Activated CD4-positive, alpha-beta T cell treated with anti-CD3 and anti-CD28 coated beads for 36 hours (primary cell): ENCODE measurements around the gene RTP2. TPM values are rescaled to one million over a fixed set of nuclear protein-coding genes. Genes with fewer than 3 reads are reported as not detected.

Experiments
- ATAC-seq: fragments of 200-7000 bp; cut with Tn5 transposase; one replicate; pipeline ENCODE4 v1.10.0; 2021; ENCODE audit warnings: mild to moderate bottlenecking, moderate library complexity
- CTCF ChIA-PET: fragments of 350-600 bp; sonication (Branson Sonifier 250); formaldehyde crosslinking; loops from one replicate; lab custom pipeline; 2021; ENCODE audit warnings: antibody characterized with exemption; lab: Charles Lee
- POLR2A ChIA-PET: fragments of 350-600 bp; sonication (Branson Sonifier 250); formaldehyde crosslinking; loops from one replicate; lab custom pipeline; 2021; ENCODE audit warnings: antibody characterized with exemption, inconsistent platforms; lab: Charles Lee
- DNase-seq: peaks from one replicate; pipeline ENCODE4 v3.0.0-alpha.2; 2020
- H3K27ac Mint-ChIP-seq: one replicate; pipeline ENCODE4 v1.8.0; 2021; ENCODE audit warnings: mixed read lengths
- H3K27me3 Mint-ChIP-seq: one replicate; pipeline ENCODE4 v1.8.0; 2021; ENCODE audit warnings: mixed read lengths
- H3K36me3 Mint-ChIP-seq: one replicate; pipeline ENCODE4 v1.8.0; 2021; ENCODE audit warnings: low read depth, mixed read lengths
- H3K4me1 Mint-ChIP-seq: one replicate; pipeline ENCODE4 v1.8.0; 2021; ENCODE audit warnings: mixed read lengths
- H3K4me3 Mint-ChIP-seq: one replicate; pipeline ENCODE4 v1.8.0; 2021; ENCODE audit warnings: mild to moderate bottlenecking, moderate library complexity, mixed read lengths
- H3K9me3 Mint-ChIP-seq: one replicate; pipeline ENCODE4 v1.8.0; 2021; ENCODE audit warnings: low read depth, mixed read lengths
- intact Hi-C, 2 experiments: fragments of 100-400 bp; cut with DNase I in 1 of 2; cut with micrococcal nuclease in 1 of 2; formaldehyde crosslinking; loops; one replicate each; pipeline versions ENCODE4 v1.14.2 to v1.15.1; 2022 to 2024; cut with DNase I, micrococcal nuclease
- total RNA-seq, 2 experiments: library from RNA; stranded (reverse); gene quantifications; one replicate each; pipeline ENCODE4 v1.2.3, GENCODE V29; 2021

The RTP2 gene, protein sequence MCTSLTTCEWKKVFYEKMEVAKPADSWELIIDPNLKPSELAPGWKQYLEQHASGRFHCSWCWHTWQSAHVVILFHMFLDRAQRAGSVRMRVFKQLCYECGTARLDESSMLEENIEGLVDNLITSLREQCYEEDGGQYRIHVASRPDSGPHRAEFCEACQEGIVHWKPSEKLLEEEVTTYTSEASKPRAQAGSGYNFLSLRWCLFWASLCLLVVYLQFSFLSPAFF
- total RNA-seq: not detected

DNA sequence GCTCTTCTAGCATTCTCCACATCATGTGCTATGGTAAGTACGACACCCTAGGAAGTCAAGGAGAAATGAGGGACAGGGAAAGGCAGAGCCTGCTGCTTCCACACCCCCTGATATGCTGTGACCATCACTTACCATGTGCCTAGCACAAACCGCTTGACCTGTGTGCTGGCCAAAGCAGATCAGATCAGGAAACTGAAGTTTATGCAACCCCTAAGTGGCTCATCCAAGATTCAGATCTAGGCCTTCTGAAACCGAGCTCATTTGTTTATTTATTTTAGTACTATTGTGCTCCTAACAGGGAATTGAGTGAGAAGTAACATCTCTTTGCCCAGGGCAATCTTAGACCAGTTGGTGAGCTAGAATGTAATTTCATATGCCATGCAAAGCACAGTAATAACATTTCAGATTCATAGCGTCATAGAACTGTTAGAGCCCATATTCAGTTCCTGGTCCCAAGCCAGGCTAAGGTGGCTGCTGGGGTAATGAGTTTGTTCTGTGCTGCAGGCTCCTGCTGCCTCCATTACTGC lies at the start of gene RTP2:
Gene RTP2, minus strand, starts transcription at position 51 of the 527 bp plus-strand sequence. CDS start 429 bp downstream, outside the sequence.
- no peaks in the 10 kb centered on the region for H3K4me1 Mint-ChIP-seq
- POLR2A ChIA-PET: no interaction called here
- ATAC-seq (no peak), DNase-seq (no peak)
- no peaks in the 10 kb centered on the region for H3K9me3 Mint-ChIP-seq
- CTCF ChIA-PET: interaction anchor here (0.5 to 4.8 kb wide), 6 partner anchors 12 to 384 kb away, joined by 4 to 30 read pairs (median 8); no protein-coding TSS in a partner anchor
- intact Hi-C loops: no loop called here
- H3K36me3 Mint-ChIP-seq: no peaks in the 10 kb centered on the region
- H3K27ac Mint-ChIP-seq: no peak within 1 kb of the TSS
- H3K27me3 Mint-ChIP-seq: no peaks in the 10 kb centered on the region
- H3K4me3 Mint-ChIP-seq: no peak within 1 kb of the TSS

DNA sequence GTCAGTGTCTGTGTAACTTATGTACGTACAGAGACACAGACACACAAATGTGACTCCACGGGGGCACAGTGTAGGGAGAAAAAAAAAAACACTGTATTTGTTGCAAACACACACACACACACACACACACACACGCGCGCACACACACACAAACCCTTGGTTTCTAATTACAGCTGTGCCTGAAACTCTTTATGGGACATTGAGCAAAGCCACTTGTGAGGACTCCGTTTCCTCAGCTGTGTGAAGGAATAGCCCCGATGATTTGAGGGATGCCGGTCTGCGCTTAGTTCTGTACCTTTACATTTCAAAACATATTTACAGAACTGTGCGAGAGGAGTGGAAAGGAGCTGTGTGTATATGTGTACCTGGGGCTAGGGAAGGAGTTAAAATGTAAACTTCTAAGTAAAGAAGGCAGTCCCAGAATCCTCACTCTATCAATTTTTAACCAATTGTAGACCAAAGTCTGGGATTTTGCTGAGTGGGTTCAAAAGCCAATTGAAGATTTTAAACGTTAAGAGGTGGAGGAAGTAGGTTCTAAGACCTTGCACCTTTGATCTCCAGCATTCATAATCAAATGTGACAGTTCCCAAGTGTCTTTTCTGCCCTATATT lies 48.3 kb upstream of the RTP2 start:
- H3K4me3 Mint-ChIP-seq: no peak overlapping the region
- no peaks in the 10 kb centered on the region for H3K36me3 Mint-ChIP-seq
- CTCF ChIA-PET: interaction anchor here (0.7 to 5.9 kb wide), 7 partner anchors 11 to 1292 kb away, joined by 3 to 56 read pairs (median 5); no protein-coding TSS in a partner anchor
- intact Hi-C loops: no loop called here
- peaks cover 54% of the 10 kb centered on the region for H3K4me1 Mint-ChIP-seq
- no peak for ATAC-seq
- H3K27ac Mint-ChIP-seq: peak overlapping the region; percentile 2
- no peaks in the 10 kb centered on the region for H3K9me3 Mint-ChIP-seq
- POLR2A ChIA-PET: no interaction called here
- no peak for DNase-seq
- H3K27me3 Mint-ChIP-seq: peaks cover 2% of the 10 kb centered on the region

DNA sequence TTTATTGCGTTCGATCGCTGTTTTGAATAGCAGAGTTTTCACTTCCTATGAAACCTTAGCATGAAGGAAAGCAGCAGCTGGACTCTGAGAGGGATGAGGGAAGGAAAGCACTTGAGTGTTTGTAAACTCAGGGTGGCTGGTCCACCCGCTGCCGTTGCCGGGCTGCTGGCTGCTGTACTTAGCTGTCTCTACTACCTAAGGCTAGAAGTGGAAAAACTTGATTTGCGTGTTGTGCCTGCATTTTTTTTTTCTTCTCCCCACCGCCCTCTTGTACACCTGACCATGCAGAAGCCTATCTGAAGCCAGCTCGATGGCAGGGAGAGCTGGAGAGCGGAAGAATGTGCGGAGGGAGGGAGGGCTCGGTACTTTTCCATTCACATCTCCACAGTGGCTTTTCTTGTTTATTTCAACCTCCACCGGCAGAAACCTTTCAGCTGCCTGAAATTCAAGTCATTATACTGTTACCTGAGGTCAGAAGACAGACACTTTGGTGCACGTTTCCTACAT lies 47.7 kb upstream of the RTP2 start:
- H3K36me3 Mint-ChIP-seq: no peaks in the 10 kb centered on the region
- no peak for DNase-seq
- POLR2A ChIA-PET: no interaction called here
- CTCF ChIA-PET: interaction anchor here (0.6 to 5.9 kb wide), 12 partner anchors 10 to 1570 kb away, joined by 3 to 56 read pairs (median 4); no protein-coding TSS in a partner anchor
- no peak for ATAC-seq
- peak overlapping the region; percentile 2 for H3K27ac Mint-ChIP-seq
- intact Hi-C loops: no loop called here
- peaks cover 56% of the 10 kb centered on the region for H3K4me1 Mint-ChIP-seq
- no peaks in the 10 kb centered on the region for H3K9me3 Mint-ChIP-seq
- H3K4me3 Mint-ChIP-seq: no peak overlapping the region
- H3K27me3 Mint-ChIP-seq: peaks cover 2% of the 10 kb centered on the region

DNA sequence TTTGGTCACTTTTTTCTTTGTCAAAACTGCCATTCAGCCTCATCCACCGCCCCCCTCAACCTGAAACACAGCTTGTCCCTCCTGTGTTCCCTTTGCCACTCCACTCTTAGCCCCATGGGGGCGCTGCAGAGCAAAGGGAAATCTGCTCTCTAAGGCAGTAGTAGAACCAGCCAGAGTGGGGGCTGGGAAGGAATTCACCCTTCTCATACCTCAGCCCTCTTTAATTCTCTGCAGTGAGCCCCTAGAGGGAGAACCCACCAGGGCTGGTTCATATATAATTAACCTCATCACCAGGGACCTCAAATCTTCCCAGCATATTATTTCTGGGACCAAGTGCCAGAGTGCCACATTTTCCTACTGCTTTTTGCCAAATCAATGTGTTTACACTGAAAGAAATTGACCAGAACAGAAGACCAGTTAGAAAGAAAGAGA lies 45.7 kb upstream of the RTP2 start:
- Mint-ChIP-seq H3K27me3 (peaks cover 2% of the 10 kb centered on the region), H3K4me1 (peaks cover 56% of the 10 kb centered on the region), H3K4me3 (peak overlapping the region; percentile 91), H3K9me3 (no peaks in the 10 kb centered on the region), H3K36me3 (peaks cover 12% of the 10 kb centered on the region), H3K27ac (peak overlapping the region; percentile 99)
- intact Hi-C loops: loop anchor here (1.0 to 10.0 kb wide), 6 partner anchors 29 to 937 kb away; no protein-coding TSS in a partner anchor
- ChIA-PET CTCF (interaction anchor here (0.5 to 5.9 kb wide), 33 partner anchors 8 to 1383 kb away, joined by 3 to 56 read pairs (median 4); no protein-coding TSS in a partner anchor), POLR2A (interaction anchor here (0.5 to 1.6 kb wide), 5 partner anchors 9 to 593 kb away, joined by 3 to 6 read pairs (median 4); no protein-coding TSS in a partner anchor)
- peak; percentile 51 for ATAC-seq
- DNase-seq: peak; percentile 95

DNA sequence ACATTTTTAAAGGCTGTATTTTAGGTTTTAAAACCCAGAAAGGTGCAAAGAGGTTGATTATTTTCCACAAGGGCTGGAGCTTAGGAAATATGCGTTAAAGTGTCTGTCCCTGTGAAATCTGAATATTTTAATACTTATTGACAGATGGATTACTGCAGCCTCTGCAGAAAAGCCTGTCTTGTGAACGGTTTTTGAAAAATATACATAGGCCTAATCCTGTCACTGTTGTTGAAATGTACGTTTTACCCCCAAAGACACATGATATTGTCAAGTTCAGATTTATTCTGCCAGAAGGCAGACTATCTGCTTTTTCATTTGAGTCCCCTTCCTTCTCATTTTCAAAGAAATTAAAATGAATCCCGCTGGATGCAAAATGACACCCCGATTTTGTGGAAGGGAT lies 45.1 kb upstream of the RTP2 start:
- Mint-ChIP-seq H3K27ac (peak overlapping the region; percentile 99), H3K4me1 (peaks cover 59% of the 10 kb centered on the region), H3K9me3 (no peaks in the 10 kb centered on the region), H3K4me3 (peak overlapping the region; percentile 91), H3K36me3 (peaks cover 12% of the 10 kb centered on the region), H3K27me3 (peaks cover 2% of the 10 kb centered on the region)
- POLR2A ChIA-PET: interaction anchor here (0.5 to 2.5 kb wide), 15 partner anchors 9 to 1209 kb away, joined by 3 to 24 read pairs (median 4); partner anchors contain the start of gene LPP
- intact Hi-C loops: loop anchor here (1.0 to 10.0 kb wide), 6 partner anchors 60 to 937 kb away; no protein-coding TSS in a partner anchor
- ATAC-seq (no peak), DNase-seq (no peak)
- CTCF ChIA-PET: interaction anchor here (0.6 to 5.9 kb wide), 40 partner anchors 9 to 1383 kb away, joined by 3 to 56 read pairs (median 4); no protein-coding TSS in a partner anchor

DNA sequence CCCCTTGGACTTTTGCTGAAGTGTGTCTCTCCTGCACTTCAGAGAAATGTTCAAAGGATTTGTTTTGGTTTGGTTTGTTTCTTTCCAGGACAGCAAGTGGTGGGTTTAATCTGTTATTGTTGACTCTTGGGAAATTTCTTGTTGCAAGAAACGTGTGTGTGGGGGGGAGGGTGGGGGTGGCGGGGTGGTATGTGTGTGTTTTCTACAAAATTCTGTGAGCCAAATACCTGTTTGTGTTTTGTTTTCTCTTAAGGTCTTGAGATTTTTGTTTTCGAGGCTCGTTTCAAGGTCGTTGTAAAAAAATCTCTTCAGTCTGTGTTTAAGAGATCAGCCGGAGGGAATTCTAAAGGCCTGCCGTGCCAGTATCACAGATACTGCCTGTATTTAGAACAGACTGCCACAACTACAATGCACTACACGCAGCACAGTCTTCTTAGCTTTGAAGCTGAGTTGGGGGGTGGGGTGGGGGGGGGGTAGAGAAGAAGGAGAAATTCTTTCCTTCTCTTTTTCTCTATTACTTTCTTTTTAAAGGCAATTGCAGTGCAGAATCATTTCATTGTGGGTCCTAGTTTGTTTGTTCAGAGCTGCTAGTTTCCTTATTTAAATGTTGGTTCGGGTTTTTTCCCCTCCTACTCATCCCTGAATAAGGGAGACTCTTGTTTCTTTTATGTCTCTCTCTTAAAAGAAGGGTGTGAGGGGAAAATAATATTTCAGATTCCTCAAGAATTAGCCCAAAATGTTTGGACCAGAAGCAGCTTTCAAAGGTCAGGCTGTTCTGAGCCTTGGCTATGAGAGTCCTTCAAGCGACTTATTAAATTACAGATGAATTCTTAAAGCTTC lies 44.3 kb upstream of the RTP2 start:
- peaks cover 12% of the 10 kb centered on the region for H3K36me3 Mint-ChIP-seq
- H3K27ac Mint-ChIP-seq: peak overlapping the region; percentile 99
- ATAC-seq (peak; percentile 23), DNase-seq (peak; percentile 36)
- CTCF ChIA-PET: interaction anchor here (0.6 to 5.9 kb wide), 39 partner anchors 8 to 1295 kb away, joined by 3 to 56 read pairs (median 4); no protein-coding TSS in a partner anchor
- peaks cover 68% of the 10 kb centered on the region for H3K4me1 Mint-ChIP-seq
- H3K27me3 Mint-ChIP-seq: peaks cover 2% of the 10 kb centered on the region
- peak overlapping the region; percentile 91 for H3K4me3 Mint-ChIP-seq
- intact Hi-C loops: loop anchor here (1.0 to 10.0 kb wide), 7 partner anchors 61 to 938 kb away; no protein-coding TSS in a partner anchor
- POLR2A ChIA-PET: interaction anchor here (0.5 to 2.5 kb wide), 20 partner anchors 9 to 1209 kb away, joined by 3 to 24 read pairs (median 4); partner anchors contain the start of gene LPP
- H3K9me3 Mint-ChIP-seq: no peaks in the 10 kb centered on the region

DNA sequence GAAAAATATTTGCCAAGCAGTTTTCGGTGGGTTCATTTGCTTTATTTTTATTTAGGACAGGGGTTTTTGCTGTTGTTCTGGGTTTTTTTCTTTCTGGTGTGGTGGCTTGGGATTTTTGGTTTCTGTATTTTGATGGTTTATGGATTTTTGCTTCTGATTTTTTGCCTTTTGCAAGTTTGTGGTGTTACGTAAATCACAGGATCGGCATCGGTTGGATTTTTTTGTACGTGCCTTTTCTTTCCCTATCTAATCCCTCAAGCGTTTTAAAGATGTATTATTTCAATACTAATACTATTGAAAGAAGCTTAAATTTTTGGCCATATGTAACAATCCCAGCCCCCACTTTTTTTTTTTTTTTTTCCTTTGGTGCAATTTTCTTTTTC lies 43.7 kb upstream of the RTP2 start:
- Mint-ChIP-seq H3K27me3 (peaks cover 2% of the 10 kb centered on the region), H3K4me1 (peaks cover 65% of the 10 kb centered on the region), H3K9me3 (no peaks in the 10 kb centered on the region), H3K4me3 (peak overlapping the region; percentile 91), H3K27ac (peak overlapping the region; percentile 99), H3K36me3 (peaks cover 14% of the 10 kb centered on the region)
- ChIA-PET POLR2A (interaction anchor here (0.6 to 2.5 kb wide), 19 partner anchors 24 to 1204 kb away, joined by 3 to 24 read pairs (median 5); no protein-coding TSS in a partner anchor), CTCF (interaction anchor here (0.7 to 5.9 kb wide), 16 partner anchors 24 to 1812 kb away, joined by 3 to 56 read pairs (median 4); no protein-coding TSS in a partner anchor)
- no peak for DNase-seq
- intact Hi-C loops: loop anchor here (1.0 to 10.0 kb wide), 6 partner anchors 315 to 939 kb away; no protein-coding TSS in a partner anchor
- no peak for ATAC-seq

DNA sequence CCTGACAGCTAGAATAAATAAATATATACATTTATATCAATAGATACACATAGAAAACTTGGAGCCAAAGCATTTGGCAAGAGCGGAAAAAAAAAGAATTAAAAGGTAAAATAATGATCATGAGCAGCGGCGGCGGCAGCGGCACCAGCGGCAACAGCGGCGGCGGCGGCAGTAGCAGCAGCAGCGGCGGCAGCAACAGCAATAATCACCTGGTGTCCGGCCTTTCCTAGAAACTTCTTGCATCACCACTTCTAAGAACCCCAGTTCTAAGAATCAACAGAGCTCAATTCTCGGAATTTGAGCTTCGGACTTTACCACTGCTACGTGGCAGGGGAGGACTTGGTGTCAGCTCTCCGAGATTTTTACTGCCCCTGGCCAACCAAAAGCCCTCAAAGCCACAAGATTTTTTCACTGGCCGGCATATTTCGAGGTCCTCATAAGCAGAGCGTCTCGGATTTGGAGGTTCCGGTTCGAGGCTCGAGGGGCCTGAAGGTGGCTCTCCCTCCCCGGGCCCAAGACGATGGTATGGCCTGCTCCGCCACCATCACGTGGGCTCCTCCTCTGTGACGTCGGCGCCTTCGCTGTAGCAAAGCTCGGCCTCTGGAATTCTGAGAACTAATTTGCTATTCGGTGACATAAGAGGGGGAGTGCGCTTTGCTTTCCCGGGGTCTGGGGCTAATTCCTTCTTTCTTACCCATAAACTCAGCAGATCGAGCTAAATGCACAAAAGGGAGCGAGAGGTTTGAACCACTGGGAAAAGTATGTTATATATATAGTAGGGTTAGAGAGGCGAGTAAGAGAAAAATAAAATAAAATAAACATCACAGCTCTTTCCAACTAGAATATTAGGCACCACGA lies 43.1 kb upstream of the RTP2 start, which contains the start of gene BCL6:
Gene BCL6, minus strand, starts transcription at position 268 of the 858 bp plus-strand sequence. CDS start 11,775 bp downstream, outside the sequence.
- Mint-ChIP-seq H3K27me3 (no peaks in the 10 kb centered on the region), H3K4me3 (peak within 1 kb of the TSS; percentile 91), H3K36me3 (peaks cover 16% of the 10 kb centered on the region), H3K9me3 (no peaks in the 10 kb centered on the region), H3K4me1 (peaks cover 63% of the 10 kb centered on the region), H3K27ac (peak within 1 kb of the TSS; percentile 99)
- DNase-seq: peak; percentile 92
- ChIA-PET POLR2A (interaction anchor here (0.6 to 2.5 kb wide), 21 partner anchors 24 to 1205 kb away, joined by 3 to 24 read pairs (median 4); no protein-coding TSS in a partner anchor), CTCF (interaction anchor here (0.7 to 5.9 kb wide), 19 partner anchors 25 to 1812 kb away, joined by 3 to 56 read pairs (median 3); no protein-coding TSS in a partner anchor)
- ATAC-seq: peak; percentile 50
- intact Hi-C loops: loop anchor here (1.0 to 10.0 kb wide), 19 partner anchors 32 to 1169 kb away; no protein-coding TSS in a partner anchor
